Liver (tissue), 9 donors: ENCODE data around the gene PEAK1. TPM values are rescaled to one million over a fixed set of nuclear protein-coding genes. Genes with fewer than 3 reads are reported as not detected.

ENCODE experiments used
- DNase-seq: peaks from one replicate; pipeline ENCODE4 v3.0.0-alpha.2; 2017; ENCODE audit warnings: low spot score
- H3K27ac ChIP-seq, 2 donors: one replicate each; pipeline ENCODE4 v1.7.0; 2013; ENCODE audit warnings: inconsistent platforms in 2 of 2, low read length in 2 of 2, control low read depth in 1 of 2, low read depth in 1 of 2, mild to moderate bottlenecking in 1 of 2
- H3K27me3 ChIP-seq, 4 donors: one replicate each; pipeline versions ENCODE4 v1.6.1 to v1.7.0; 2013; ENCODE audit warnings: low read length in 3 of 4, inconsistent platforms in 1 of 4, mild to moderate bottlenecking in 1 of 4, moderate library complexity in 1 of 4; ENCODE audit not compliant: control insufficient read depth in 4 of 4, insufficient read depth in 4 of 4
- H3K36me3 ChIP-seq, 4 donors: one replicate each; pipeline versions ENCODE4 v1.6.1 to v1.7.0; 2013; ENCODE audit warnings: low read length in 3 of 4, mild to moderate bottlenecking in 3 of 4, low read depth in 1 of 4, moderate library complexity in 1 of 4; ENCODE audit not compliant: control insufficient read depth in 4 of 4, insufficient read depth in 3 of 4
- H3K4me1 ChIP-seq, 4 donors: one replicate each; pipeline versions ENCODE4 v1.6.1 to v1.7.0; 2013; ENCODE audit warnings: low read length in 3 of 4, mild to moderate bottlenecking in 3 of 4, moderate library complexity in 1 of 4; ENCODE audit not compliant: control insufficient read depth in 4 of 4, insufficient read depth in 4 of 4
- H3K4me3 ChIP-seq, 3 donors: one replicate each; pipeline versions ENCODE4 v1.6.1 to v1.7.0; 2013; ENCODE audit warnings: low read length in 3 of 3, control low read depth in 1 of 3, low read depth in 1 of 3, mild to moderate bottlenecking in 1 of 3
- H3K9ac ChIP-seq, 2 donors: one replicate each; pipeline ENCODE4 v1.7.0; 2013; ENCODE audit warnings: low read length in 2 of 2, mild to moderate bottlenecking in 2 of 2, moderate library complexity in 2 of 2, control low read depth in 1 of 2, low read depth in 1 of 2
- H3K9me3 ChIP-seq, 4 donors: one replicate each; pipeline versions ENCODE4 v1.6.1 to v1.7.0; 2013; ENCODE audit warnings: low read length in 3 of 4; ENCODE audit not compliant: control insufficient read depth in 4 of 4
- EGR1 ChIP-seq, 2 donors: IDR thresholded peaks; 2 replicates each; pipeline ENCODE4 v1.6.1; 2016 to 2018; ENCODE audit warnings: antibody characterized with exemption in 2 of 2, low read depth in 2 of 2
- FOXA1 ChIP-seq: IDR thresholded peaks from 2 replicates; pipeline ENCODE4 v1.6.1; 2016; ENCODE audit warnings: antibody characterized with exemption
- FOXA2 ChIP-seq: IDR thresholded peaks from 2 replicates; pipeline ENCODE4 v1.6.1; 2016; ENCODE audit warnings: antibody characterized with exemption
- GABPA ChIP-seq, 2 donors: IDR thresholded peaks in 1 of 2; conservative IDR thresholded peaks in 1 of 2; 2 replicates each; pipeline ENCODE4 v1.6.1; 2016; ENCODE audit warnings: antibody characterized with exemption in 2 of 2, mild to moderate bottlenecking in 1 of 2, moderate library complexity in 1 of 2
- HNF4A ChIP-seq, 2 donors: conservative IDR thresholded peaks; 2 replicates each; pipeline ENCODE4 v1.6.1; 2016; ENCODE audit warnings: antibody characterized with exemption in 2 of 2, mild to moderate bottlenecking in 2 of 2
- HNF4G ChIP-seq: IDR thresholded peaks from 2 replicates; pipeline ENCODE4 v1.6.1; 2016; ENCODE audit warnings: antibody characterized with exemption
- JUND ChIP-seq, 2 donors: IDR thresholded peaks; 2 replicates each; pipeline ENCODE4 v1.6.1; 2016; ENCODE audit warnings: antibody characterized with exemption in 2 of 2
- NR2F2 ChIP-seq: IDR thresholded peaks from 2 replicates; pipeline ENCODE4 v1.6.1; 2016; ENCODE audit warnings: antibody characterized with exemption
- RAD21 ChIP-seq, 2 donors: IDR thresholded peaks; 2 replicates each; pipeline ENCODE4 v1.6.1; 2016; ENCODE audit warnings: antibody characterized with exemption in 2 of 2, mild to moderate bottlenecking in 2 of 2
- RXRA ChIP-seq, 2 donors: IDR thresholded peaks; 2 replicates each; pipeline ENCODE4 v1.6.1; 2017 to 2018; ENCODE audit warnings: antibody characterized with exemption in 2 of 2, mild to moderate bottlenecking in 1 of 2
- SP1 ChIP-seq: IDR thresholded peaks from 2 replicates; pipeline ENCODE4 v1.6.1; 2018; ENCODE audit warnings: antibody characterized with exemption, mild to moderate bottlenecking
- TAF1 ChIP-seq: conservative IDR thresholded peaks from 2 replicates; pipeline ENCODE4 v1.6.1; 2016; ENCODE audit warnings: antibody characterized with exemption, mild to moderate bottlenecking
- YY1 ChIP-seq: IDR thresholded peaks from 2 replicates; pipeline ENCODE4 v1.6.1; 2016; ENCODE audit warnings: antibody characterized with exemption, mild to moderate bottlenecking
- WGBS: extraction: QIAGEN DNeasy Blood & Tissue Kit; methylation state at CpG from one replicate; pipeline ENCODE4 v1.1.7; 2013; 5-methylcytosine and 5-hydroxymethylcytosine counted together
- polyA plus RNA-seq, 2 donors: library from polyadenylated mRNA; stranded (reverse) in 1 of 2; unstranded in 1 of 2; fragments of 200-250 nt in 1 of 2; fragments of >200 nt in 1 of 2; fragmentation: Nextera tagmentation in 1 of 2; extraction: Ambion mirVana in 1 of 2; gene quantifications; one replicate each; pipeline versions ENCODE4 v1.2.1 to v1.2.3, GENCODE V29; 2013 to 2015
- total RNA-seq, 2 donors: library from RNA; depleted of rRNA; stranded (reverse); fragments of >200 nt; gene quantifications; one replicate each; pipeline ENCODE4 v1.2.3, GENCODE V29; 2014
- TF ChIP-seq, protein P1 (sequence below): IDR thresholded peaks from 2 replicates; pipeline ENCODE4 v1.6.1; 2016; ENCODE audit warnings: antibody characterized with exemption
- TF ChIP-seq, protein P2 (sequence below): IDR thresholded peaks from 2 replicates; pipeline ENCODE4 v1.6.1; 2016; ENCODE audit warnings: antibody characterized with exemption, mild to moderate bottlenecking
- TF ChIP-seq, protein P3 (sequence below): IDR thresholded peaks from 2 replicates; pipeline ENCODE4 v1.6.1; 2016; ENCODE audit warnings: antibody characterized with exemption
- TF ChIP-seq, protein P4 (sequence below): fragments of 150-350 bp; IDR thresholded peaks from 2 replicates; pipeline ENCODE4 v1.5.1; 2017; ENCODE audit warnings: improper control_type of control experiment, low read depth, low read length; ENCODE audit not compliant: missing input control
- TF ChIP-seq, protein P5 (sequence below): IDR thresholded peaks from 2 replicates; pipeline ENCODE4 v1.6.1; 2016; ENCODE audit warnings: antibody characterized with exemption
- donor health status: healthy.
- donor health status: healthy.
- donor health status: healthy.
- donor health status: healthy.
- donor health status: healthy.

Gene PEAK1
- total and polyA plus RNA-seq, 4 donors, result 1.8 to 14.9 (median 5.8) TPM

DNA sequence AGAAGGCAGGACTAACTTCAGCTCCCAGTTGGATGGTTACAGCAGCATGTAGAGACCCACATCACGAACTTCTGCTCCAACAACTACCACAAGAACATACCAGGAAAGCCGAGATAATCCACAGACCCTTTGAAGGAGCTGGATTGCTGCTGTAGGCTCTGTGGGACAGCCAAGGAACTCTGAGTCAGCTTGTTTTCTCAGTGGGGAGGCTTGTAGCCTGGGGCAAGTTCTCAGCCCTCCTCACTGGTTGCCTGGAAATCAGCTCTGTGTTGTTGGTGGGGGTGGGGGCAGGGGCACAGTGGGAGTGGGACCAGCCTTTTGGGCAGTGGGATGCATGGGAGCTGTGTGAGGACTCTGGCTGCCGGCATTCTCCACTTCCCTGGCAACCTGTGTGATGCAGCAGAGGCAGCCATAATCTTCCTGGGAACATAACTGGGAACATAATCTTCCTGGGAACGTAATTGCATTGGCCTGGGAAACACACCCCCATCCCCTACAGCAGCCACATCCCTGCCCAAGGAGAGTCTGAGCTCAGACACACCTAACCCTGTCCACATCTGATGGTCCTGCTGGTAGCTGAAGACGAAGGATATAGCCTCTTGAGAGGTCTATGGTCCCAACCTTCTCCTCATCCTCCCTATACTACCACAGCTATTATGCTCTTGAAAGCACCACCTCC, 153.1 kb downstream of the PEAK1 start:
- Histone ChIP-seq H3K4me3 (no peak overlapping the region), H3K9me3 (no peaks in the 10 kb centered on the region), H3K9ac (no peak overlapping the region), H3K4me1 (no peaks in the 10 kb centered on the region), H3K27ac (no peak overlapping the region), H3K36me3 (no peaks in the 10 kb centered on the region), H3K27me3 (no peaks in the 10 kb centered on the region)
- whole genome bisulfite sequencing, result 98% methylated on average over 5 of the region's 5 CpGs
- no peak for DNase-seq
- no peak for TF ChIP-seq JUND (IDR thresholded peaks at IDR 0.05)
- TF ChIP-seq RXRA (IDR thresholded peaks at IDR 0.05), result no peak
- TF ChIP-seq, protein P1, sequence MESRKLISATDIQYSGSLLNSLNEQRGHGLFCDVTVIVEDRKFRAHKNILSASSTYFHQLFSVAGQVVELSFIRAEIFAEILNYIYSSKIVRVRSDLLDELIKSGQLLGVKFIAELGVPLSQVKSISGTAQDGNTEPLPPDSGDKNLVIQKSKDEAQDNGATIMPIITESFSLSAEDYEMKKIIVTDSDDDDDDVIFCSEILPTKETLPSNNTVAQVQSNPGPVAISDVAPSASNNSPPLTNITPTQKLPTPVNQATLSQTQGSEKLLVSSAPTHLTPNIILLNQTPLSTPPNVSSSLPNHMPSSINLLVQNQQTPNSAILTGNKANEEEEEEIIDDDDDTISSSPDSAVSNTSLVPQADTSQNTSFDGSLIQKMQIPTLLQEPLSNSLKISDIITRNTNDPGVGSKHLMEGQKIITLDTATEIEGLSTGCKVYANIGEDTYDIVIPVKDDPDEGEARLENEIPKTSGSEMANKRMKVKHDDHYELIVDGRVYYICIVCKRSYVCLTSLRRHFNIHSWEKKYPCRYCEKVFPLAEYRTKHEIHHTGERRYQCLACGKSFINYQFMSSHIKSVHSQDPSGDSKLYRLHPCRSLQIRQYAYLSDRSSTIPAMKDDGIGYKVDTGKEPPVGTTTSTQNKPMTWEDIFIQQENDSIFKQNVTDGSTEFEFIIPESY, result no peak
- TF ChIP-seq, protein P2, sequence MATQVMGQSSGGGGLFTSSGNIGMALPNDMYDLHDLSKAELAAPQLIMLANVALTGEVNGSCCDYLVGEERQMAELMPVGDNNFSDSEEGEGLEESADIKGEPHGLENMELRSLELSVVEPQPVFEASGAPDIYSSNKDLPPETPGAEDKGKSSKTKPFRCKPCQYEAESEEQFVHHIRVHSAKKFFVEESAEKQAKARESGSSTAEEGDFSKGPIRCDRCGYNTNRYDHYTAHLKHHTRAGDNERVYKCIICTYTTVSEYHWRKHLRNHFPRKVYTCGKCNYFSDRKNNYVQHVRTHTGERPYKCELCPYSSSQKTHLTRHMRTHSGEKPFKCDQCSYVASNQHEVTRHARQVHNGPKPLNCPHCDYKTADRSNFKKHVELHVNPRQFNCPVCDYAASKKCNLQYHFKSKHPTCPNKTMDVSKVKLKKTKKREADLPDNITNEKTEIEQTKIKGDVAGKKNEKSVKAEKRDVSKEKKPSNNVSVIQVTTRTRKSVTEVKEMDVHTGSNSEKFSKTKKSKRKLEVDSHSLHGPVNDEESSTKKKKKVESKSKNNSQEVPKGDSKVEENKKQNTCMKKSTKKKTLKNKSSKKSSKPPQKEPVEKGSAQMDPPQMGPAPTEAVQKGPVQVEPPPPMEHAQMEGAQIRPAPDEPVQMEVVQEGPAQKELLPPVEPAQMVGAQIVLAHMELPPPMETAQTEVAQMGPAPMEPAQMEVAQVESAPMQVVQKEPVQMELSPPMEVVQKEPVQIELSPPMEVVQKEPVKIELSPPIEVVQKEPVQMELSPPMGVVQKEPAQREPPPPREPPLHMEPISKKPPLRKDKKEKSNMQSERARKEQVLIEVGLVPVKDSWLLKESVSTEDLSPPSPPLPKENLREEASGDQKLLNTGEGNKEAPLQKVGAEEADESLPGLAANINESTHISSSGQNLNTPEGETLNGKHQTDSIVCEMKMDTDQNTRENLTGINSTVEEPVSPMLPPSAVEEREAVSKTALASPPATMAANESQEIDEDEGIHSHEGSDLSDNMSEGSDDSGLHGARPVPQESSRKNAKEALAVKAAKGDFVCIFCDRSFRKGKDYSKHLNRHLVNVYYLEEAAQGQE, result no peak
- TF ChIP-seq TAF1, result no peak
- TF ChIP-seq, protein P3, sequence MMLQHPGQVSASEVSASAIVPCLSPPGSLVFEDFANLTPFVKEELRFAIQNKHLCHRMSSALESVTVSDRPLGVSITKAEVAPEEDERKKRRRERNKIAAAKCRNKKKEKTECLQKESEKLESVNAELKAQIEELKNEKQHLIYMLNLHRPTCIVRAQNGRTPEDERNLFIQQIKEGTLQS, result no peak
- no peak for TF ChIP-seq HNF4A (conservative IDR thresholded peaks at IDR 0.05)
- no peak for TF ChIP-seq HNF4G
- no peak for TF ChIP-seq FOXA2
- TF ChIP-seq NR2F2, result no peak
- no peak for TF ChIP-seq SP1
- TF ChIP-seq YY1, result no peak
- no peak for TF ChIP-seq RAD21 (IDR thresholded peaks at IDR 0.05)
- TF ChIP-seq GABPA (IDR thresholded peaks at IDR 0.05 in 1 of 2, conservative IDR thresholded peaks at IDR 0.05 in 1 of 2), result no peak
- TF ChIP-seq, protein P4, sequence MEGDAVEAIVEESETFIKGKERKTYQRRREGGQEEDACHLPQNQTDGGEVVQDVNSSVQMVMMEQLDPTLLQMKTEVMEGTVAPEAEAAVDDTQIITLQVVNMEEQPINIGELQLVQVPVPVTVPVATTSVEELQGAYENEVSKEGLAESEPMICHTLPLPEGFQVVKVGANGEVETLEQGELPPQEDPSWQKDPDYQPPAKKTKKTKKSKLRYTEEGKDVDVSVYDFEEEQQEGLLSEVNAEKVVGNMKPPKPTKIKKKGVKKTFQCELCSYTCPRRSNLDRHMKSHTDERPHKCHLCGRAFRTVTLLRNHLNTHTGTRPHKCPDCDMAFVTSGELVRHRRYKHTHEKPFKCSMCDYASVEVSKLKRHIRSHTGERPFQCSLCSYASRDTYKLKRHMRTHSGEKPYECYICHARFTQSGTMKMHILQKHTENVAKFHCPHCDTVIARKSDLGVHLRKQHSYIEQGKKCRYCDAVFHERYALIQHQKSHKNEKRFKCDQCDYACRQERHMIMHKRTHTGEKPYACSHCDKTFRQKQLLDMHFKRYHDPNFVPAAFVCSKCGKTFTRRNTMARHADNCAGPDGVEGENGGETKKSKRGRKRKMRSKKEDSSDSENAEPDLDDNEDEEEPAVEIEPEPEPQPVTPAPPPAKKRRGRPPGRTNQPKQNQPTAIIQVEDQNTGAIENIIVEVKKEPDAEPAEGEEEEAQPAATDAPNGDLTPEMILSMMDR, result no peak
- TF ChIP-seq FOXA1, result no peak
- TF ChIP-seq, protein P5, sequence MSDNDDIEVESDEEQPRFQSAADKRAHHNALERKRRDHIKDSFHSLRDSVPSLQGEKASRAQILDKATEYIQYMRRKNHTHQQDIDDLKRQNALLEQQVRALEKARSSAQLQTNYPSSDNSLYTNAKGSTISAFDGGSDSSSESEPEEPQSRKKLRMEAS, result no peak
- TF ChIP-seq EGR1 (IDR thresholded peaks at IDR 0.05; ENCODE audit: low read depth in 2 of 2), result no peak
